ENCODE data around the gene SMYD1. TPM values are rescaled to one million over a fixed set of nuclear protein-coding genes. Genes with fewer than 3 reads are reported as not detected.

The SMYD1 gene
- total and polyA plus RNA-seq, 2 donors (not counting 3 experiments of a cell fraction or from before 2014, with no cell fraction given) = not detected

GRCh38 chr2:88125924-88126771 is 58.5 kb downstream of the SMYD1 start:
- no peak for FAIRE-seq
- TF ChIP-seq GATA2 (IDR thresholded peaks at IDR 0.05; ENCODE audit: insufficient read depth, insufficient read length, low read depth, low read length) (no peak), EZH2 (IDR thresholded peaks at IDR 0.05; ENCODE audit: borderline replicate concordance, low read depth, low read length, severe bottlenecking) (no peak), MAX (IDR thresholded peaks at IDR 0.05; ENCODE audit: insufficient read depth, insufficient read length) (no peak), POLR2A (IDR thresholded peaks at IDR 0.05; ENCODE audit: low read depth, low read length) (no peak), MYC (IDR thresholded peaks at IDR 0.05; ENCODE audit: low read depth, low read length) (no peak), FOS (IDR thresholded peaks at IDR 0.05; ENCODE audit: borderline replicate concordance, insufficient read depth, low read length) (no peak), POLR2AphosphoS5 (IDR thresholded peaks at IDR 0.05; ENCODE audit: insufficient read depth, low read depth, low read length) (no peak), JUN (IDR thresholded peaks at IDR 0.05; ENCODE audit: borderline replicate concordance, insufficient read depth, insufficient read length, low read depth) (no peak), CTCF (IDR thresholded peaks at IDR 0.05; ENCODE audit: extremely low read depth in 1 of 2, insufficient read depth in 1 of 2, low read depth in 1 of 2, low read length in 2 of 2) (no peak)
- CTCF ChIA-PET = interaction anchor here (0.5 to 1.2 kb wide), 4 partner anchors 33 to 89 kb away, joined by 3 read pairs; no protein-coding TSS in a partner anchor

More at GRCh38 chr2:88125924-88126771, 58.5 kb downstream of the SMYD1 start:
- H3K9me1 ChIP-seq (replicated peaks; ENCODE audit: control insufficient read depth, extremely low read depth, insufficient read depth, low read length) = no peaks in the 10 kb centered on the region
- H3K9ac ChIP-seq (replicated peaks; ENCODE audit: extremely low read depth, insufficient read depth, low read length) = no peak overlapping the region
- no peaks in the 10 kb centered on the region for H3K4me1 ChIP-seq (ENCODE audit: control insufficient read depth, extremely low read depth, insufficient read depth, low read length)
- H3K4me2 ChIP-seq (ENCODE audit: insufficient read depth, low read length) = no peak overlapping the region
- no TSS peak for BruUV-seq (replicated peaks)
- H3K27ac ChIP-seq (ENCODE audit: insufficient read depth, low read depth, low read length) = no peak overlapping the region
- intact Hi-C loops (cut with micrococcal nuclease) (no loop called here), dilution Hi-C loops (cut with MboI; ENCODE audit: extremely low pct_ligation_motif_present, low sequenced_read_pairs) (no loop called here)
- no peaks in the 10 kb centered on the region for H3K9me3 ChIP-seq (replicated peaks; ENCODE audit: control insufficient read depth, insufficient read depth, low read length)
- no peak for DNase-seq (ENCODE audit: low read depth, low spot score)
- H3K79me2 ChIP-seq (ENCODE audit: control insufficient read depth, insufficient read depth, low read length) = no peaks in the 10 kb centered on the region
- H3K27me3 ChIP-seq (ENCODE audit: control insufficient read depth in 2 of 2, insufficient read depth in 2 of 2, low read length in 2 of 2) = no peaks in the 10 kb centered on the region
- H4K20me1 ChIP-seq (replicated peaks; ENCODE audit: control insufficient read depth, extremely low read depth, insufficient read depth, low read length) = no peaks in the 10 kb centered on the region
- H3K36me3 ChIP-seq (ENCODE audit: control insufficient read depth in 2 of 2, extremely low read depth in 1 of 2, insufficient read depth in 2 of 2, low read length in 2 of 2) = no peaks in the 10 kb centered on the region
- H2AFZ ChIP-seq (ENCODE audit: low read depth, low read length) = no peak overlapping the region
- POLR2A ChIA-PET = no interaction called here
- H3K4me3 ChIP-seq (replicated peaks in 1 of 3; ENCODE audit: insufficient read depth in 1 of 3, low read depth in 1 of 3, low read length in 3 of 3) = no peak overlapping the region
